ENCODE data around the gene DNAH11.

The DNAH11 gene

GRCh38 chr7:21618706-21619105, 75.9 kb downstream of the DNAH11 start:
- TF ChIP-seq, protein P1, sequence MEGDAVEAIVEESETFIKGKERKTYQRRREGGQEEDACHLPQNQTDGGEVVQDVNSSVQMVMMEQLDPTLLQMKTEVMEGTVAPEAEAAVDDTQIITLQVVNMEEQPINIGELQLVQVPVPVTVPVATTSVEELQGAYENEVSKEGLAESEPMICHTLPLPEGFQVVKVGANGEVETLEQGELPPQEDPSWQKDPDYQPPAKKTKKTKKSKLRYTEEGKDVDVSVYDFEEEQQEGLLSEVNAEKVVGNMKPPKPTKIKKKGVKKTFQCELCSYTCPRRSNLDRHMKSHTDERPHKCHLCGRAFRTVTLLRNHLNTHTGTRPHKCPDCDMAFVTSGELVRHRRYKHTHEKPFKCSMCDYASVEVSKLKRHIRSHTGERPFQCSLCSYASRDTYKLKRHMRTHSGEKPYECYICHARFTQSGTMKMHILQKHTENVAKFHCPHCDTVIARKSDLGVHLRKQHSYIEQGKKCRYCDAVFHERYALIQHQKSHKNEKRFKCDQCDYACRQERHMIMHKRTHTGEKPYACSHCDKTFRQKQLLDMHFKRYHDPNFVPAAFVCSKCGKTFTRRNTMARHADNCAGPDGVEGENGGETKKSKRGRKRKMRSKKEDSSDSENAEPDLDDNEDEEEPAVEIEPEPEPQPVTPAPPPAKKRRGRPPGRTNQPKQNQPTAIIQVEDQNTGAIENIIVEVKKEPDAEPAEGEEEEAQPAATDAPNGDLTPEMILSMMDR (IDR thresholded peaks at IDR 0.05; ENCODE audit: insufficient read depth, missing control alignments), result no peak
- FAIRE-seq (no peak), DNase-seq (ENCODE audit: insufficient read length, low spot score) (no peak)

GRCh38 chr7:21620054-21620453, 77.2 kb downstream of the DNAH11 start:
- DNase-seq (ENCODE audit: insufficient read length, low spot score) (no peak), FAIRE-seq (no peak)
- TF ChIP-seq, protein P1 (IDR thresholded peaks at IDR 0.05; ENCODE audit: insufficient read depth, missing control alignments), result no peak

- DNase-seq (ENCODE audit: insufficient read length, low spot score), result no peak
- no peak for FAIRE-seq
- TF ChIP-seq, protein P1 (IDR thresholded peaks at IDR 0.05; ENCODE audit: insufficient read depth, missing control alignments), result no peak
These were observed 81.5 kb downstream of the DNAH11 start for GRCh38 chr7:21624320-21624719.

DNA sequence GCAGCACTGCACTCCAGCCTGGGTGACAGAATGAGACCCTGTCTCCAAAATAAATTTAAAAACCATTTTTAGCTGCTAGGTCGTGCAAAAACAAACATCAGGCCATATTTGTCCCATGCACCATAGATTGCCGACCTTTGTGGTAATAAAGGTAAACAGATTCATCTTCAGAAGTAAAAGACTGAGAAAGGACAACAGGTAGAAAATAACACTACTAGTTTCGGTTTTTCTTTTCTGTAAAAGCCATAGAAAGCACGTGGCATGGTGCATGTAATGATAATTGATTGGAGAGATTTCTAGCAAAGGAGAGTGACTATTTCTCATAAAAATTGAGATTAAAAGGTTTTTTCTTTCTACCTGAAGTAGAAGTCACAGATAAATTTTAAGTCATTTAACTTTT, 93.9 kb downstream of the DNAH11 start:
- FAIRE-seq (no peak), DNase-seq (ENCODE audit: insufficient read length, low spot score) (no peak)
- TF ChIP-seq, protein P1 (IDR thresholded peaks at IDR 0.05; ENCODE audit: insufficient read depth, missing control alignments), result no peak

- DNase-seq (ENCODE audit: insufficient read length, low spot score), result no peak
- TF ChIP-seq, protein P1 (IDR thresholded peaks at IDR 0.05; ENCODE audit: insufficient read depth, missing control alignments), result no peak
- no peak for FAIRE-seq
These were observed 96.5 kb downstream of the DNAH11 start for GRCh38 chr7:21639206-21639868.

GRCh38 chr7:21640105-21640504, 97.3 kb downstream of the DNAH11 start:
- DNase-seq (ENCODE audit: insufficient read length, low spot score) (no peak), FAIRE-seq (no peak)
- TF ChIP-seq, protein P1 (IDR thresholded peaks at IDR 0.05; ENCODE audit: insufficient read depth, missing control alignments), result no peak

DNA sequence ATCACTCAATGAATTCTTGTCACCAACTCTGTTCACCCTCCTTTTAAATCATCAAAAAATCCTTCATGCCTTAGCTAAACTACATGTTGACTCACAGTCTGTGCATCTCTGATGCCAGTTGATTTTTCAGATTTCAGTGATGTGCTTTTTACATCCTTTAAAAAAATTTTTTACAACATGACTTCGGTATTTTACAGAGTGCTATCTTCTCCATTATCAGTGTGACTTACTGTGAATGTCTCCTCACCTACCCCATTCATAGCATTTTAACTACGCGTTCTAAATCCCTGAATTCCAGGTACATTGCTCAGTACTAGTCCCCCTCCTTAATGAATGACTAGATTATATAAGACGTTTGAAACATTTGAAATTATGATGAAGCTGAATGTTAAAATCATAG, 98.7 kb downstream of the DNAH11 start:
- FAIRE-seq (no peak), DNase-seq (ENCODE audit: insufficient read length, low spot score) (no peak)
- TF ChIP-seq, protein P1 (IDR thresholded peaks at IDR 0.05; ENCODE audit: insufficient read depth, missing control alignments), result no peak

All from D721Med (cell line).